ENCODE data around the gene OR2AE1.
"Not testable (repeated sequence)": the region's sequence is repeated elsewhere in the genome, so short reads cannot be mapped to it uniquely, and the experiment has no call there.

Gene OR2AE1

DNA sequence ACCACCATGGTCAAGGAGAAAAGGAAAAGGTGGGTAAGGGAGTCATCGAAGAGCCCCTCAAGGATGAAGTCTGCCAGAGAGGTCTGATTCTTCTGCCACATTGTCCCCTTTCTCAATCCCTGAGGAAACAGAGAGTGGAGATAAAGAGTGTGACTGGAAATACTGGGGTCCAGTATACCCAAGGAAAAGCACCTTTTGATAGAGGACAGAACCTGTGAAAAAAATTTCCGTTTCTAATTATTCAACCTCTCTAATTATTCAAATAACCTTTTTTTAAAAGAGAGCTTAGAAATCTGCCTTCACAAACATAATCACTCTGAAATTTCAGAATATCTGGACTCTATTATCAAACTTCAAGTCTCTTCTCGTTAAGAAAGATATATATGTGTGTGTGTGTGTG is at the start of gene OR2AE1:
Gene OR2AE1 (minus strand): TSS at position 101 of the 400 bp plus-strand sequence. CDS start 0 bp downstream, at position 101.
- no peak for DNase-seq

DNA sequence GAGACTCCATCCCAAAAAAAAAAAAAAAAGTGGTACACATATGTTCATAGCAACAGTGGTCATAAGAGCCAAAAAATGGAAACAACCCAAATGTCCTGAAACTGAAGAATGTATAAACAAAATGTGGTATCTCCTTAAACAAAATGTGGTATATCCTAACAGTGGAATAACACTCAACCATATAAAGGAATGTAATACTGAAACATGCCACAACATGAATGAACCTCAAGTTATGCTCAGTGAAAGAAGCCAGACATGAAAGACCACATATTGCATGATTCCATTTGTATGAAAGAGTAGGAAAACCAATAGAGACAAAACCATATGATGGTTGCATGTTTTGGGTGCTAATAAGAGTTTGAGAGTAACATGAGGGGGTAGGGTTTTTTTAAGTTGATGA is 49.5 kb upstream of the OR2AE1 start:
- no peak for DNase-seq

GRCh38 chr7:99923200-99923599 is 46.4 kb upstream of the OR2AE1 start:
- DNase-seq: no peak

DNA sequence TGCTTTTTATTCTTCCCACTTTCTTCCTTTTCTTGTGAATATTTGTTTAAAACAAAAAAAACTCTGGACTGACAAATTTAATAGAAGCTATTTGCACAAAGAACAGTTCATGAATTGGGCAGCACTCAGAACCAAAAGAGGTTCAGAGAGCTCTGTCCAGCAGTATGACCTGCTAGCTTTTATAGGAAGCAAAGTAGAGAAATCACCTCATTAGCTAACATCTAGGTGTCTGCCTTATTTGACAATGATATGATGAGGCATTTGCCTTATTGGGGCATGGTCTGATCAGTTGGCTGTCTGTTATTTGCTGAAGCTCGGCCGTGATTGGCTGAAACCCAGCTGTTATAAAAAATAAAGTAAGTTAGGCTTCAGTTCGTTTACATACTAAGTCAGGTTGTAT is 43.3 kb upstream of the OR2AE1 start:
- DNase-seq: no peak

GRCh38 chr7:99919814-99920112 is 42.9 kb upstream of the OR2AE1 start:
- no peak for DNase-seq

- peak; percentile 19 for DNase-seq
Measured at GRCh38 chr7:99918959-99919813, 42.4 kb upstream of the OR2AE1 start, which contains the start of gene TRIM4. TSS of gene TRIM4 (minus strand) at chr7:99919530. CDS start at chr7:99919401, 129 bp downstream.

DNA sequence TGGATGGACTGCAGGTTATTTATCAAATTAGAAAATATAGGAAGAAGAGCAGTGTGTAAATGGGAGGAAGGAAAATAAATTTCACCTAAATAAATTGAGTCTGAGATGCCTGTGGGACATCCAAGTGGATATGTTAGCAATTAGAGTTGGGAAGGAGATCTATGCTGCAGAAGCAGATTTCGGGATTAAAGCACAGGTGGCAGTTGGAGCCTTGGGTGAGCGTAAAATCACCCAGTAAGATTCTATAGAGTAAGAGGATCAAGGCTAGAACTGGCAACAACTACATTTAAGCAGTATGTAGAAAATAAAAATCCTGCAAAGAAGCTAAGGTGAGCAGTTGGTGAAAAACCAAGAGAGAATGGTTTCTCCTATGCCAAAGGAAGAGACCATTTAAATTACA is 34.1 kb upstream of the OR2AE1 start:
- DNase-seq: no peak

DNA sequence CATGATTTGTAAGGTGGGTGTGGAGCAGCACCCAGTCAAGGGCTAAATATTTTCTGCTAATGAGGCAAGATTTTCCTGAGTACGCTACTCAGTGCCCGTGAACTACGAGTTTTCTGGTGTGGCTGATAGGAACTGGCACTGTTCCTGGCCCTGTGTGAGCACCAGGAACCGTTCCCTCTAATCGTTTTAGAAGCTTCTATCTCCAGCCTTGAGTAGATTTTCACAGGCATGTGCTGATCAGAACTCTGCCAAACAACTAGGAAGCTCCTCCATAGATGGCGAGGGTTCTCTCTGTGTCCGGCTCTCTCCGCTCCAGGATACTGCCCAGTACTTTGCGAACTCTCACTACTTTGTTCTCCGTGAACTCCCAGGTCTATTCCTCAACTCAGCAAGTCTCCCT is 24.7 kb upstream of the OR2AE1 start:
- DNase-seq: no peak

- DNase-seq: no peak
Measured at GRCh38 chr7:99899830-99900519, 23.1 kb upstream of the OR2AE1 start.

GRCh38 chr7:99898836-99899235 is 22.0 kb upstream of the OR2AE1 start:
- no peak for DNase-seq

DNA sequence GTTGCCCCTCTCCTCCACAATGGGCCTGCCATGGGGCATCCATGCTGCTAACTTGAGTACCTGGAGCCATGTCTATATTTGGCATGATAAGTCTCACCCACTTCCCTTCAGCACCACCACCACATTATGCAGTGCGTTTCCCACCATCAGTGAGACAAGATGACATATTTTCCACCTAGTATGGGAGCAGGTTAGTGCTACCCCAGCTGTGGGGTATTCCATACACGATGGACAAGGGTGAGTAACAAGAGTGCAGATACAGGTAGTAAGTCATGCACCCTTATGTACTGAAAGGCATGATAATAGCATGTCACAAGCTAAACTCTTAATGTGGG is 21.2 kb upstream of the OR2AE1 start:
- DNase-seq: no peak

GRCh38 chr7:99897322-99898022 is 20.6 kb upstream of the OR2AE1 start:
- no peak for DNase-seq

DNA sequence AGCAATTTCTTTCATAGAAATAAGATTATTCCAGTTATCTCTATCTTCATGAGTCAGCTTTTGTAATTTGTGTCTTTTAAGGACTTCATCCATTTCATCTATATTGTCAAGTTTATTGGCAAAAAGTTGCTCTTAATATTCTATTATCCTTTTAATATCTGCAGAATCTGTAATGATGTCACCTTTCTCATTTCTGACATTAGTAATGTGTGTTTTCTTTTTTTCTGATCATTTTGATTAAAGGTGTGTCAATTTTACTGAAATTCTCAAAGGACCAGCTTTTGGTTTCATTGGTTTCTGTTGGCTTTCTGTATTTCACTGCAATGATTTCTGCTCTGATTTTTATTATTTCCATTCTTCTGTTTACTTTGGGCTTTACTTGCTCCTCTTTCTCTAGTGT is 17.9 kb upstream of the OR2AE1 start:
- DNase-seq: no peak

- DNase-seq: no peak
Measured at GRCh38 chr7:99893280-99893679, 16.4 kb upstream of the OR2AE1 start.

DNA sequence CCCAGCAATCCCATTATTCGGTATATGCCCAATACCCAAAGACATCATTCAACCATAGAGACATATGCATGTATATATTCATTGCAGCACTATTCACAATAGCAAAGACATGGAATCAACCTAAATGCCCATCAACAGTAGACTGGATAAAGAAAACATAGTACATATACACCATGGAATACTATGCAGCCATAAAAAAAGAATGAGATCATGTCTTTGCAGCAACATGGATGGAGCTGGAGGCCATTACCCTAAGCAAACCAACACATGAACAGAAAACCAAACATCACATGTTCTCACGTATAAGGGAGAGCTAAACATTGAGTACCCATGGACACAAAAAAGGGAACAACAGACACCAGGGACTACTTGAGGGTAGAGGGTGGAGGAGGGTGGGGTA is 13.5 kb upstream of the OR2AE1 start:
- DNase-seq: not testable (repeated sequence)

DNA sequence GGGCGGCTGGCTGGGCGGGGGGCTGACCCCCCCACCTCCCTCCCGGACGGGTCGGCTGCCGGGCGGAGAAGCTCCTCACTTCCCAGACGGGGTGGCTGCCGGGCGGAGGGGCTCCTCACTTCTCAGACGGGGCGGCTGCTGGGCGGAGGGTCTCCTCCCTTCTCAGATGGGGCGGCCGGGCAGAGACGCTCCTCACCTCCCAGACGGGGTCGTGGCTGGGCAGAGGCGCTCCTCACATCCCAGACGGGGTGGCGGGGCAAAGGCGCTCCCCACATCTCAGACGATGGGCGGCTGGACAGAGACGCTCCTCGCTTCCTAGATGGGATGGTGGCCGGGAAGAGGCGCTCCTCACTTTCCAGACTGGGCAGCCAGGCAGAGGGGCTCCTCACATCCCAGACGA is 11.5 kb upstream of the OR2AE1 start:
- not testable (repeated sequence) for DNase-seq

- DNase-seq: no peak
Measured at GRCh38 chr7:99881370-99881769, 4.5 kb upstream of the OR2AE1 start.

GRCh38 chr7:99876491-99876890 is 342 bp downstream of the OR2AE1 start:
- DNase-seq: no peak

- no peak for DNase-seq
Measured at GRCh38 chr7:99868246-99868645, 8.6 kb downstream of the OR2AE1 start.

GRCh38 chr7:99867477-99867876 is 9.4 kb downstream of the OR2AE1 start:
- not testable (repeated sequence) for DNase-seq

DNA sequence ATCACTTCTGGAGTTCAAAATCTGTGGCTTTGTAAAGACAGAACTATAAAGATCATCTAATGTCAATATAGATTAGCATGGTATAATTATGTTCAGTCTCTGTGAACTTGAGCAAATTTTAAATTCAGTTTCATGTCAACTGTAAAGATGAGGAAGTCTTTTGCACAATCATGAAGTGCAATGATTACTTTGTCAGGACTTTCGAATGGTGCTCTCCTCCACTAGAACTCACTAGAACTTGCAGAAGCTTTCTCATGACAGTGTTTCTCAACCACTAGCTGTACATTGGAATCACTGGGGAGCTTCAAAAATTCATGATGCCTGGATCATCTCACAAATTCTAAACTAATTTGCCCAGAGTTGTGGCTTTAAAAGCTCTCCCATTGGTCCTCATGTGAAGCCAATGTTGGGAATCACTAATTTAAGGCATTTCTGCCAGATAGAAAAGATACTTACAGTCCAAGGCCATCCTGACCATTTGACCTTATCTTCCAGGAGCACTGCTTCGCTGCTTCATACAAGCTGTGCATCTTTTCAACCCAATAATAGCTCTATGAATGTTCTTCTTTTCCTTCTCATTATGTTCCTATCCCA is 12.9 kb downstream of the OR2AE1 start:
- no peak for DNase-seq

GRCh38 chr7:99860281-99861127 is 16.3 kb downstream of the OR2AE1 start:
- no peak for DNase-seq

DNA sequence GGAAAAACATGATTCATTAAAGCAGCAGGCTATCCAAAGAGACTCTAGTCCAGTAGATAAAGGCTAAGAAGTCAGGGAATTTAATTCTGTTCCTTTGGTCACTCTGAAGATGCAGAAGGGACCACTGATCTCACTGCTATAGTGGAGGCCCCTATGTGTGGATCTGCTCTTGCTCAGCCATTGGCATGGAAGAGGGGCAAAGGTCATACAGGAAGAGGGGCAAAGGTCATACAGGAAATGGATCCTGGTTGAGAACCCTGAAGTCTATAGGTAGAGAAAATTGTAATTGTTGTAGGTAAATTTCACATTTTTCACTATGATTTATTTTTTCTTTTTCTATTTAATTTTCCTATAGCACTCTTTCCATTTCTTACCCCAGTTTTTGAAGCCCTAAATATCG is 21.6 kb downstream of the OR2AE1 start:
- no peak for DNase-seq

Data from KG1 (cell line).